ENCODE results near the gene SLC40A1.

- TF ChIP-seq CTCF (IDR thresholded peaks at IDR 0.05) (no peak), POLR2A (IDR thresholded peaks at IDR 0.05) (no peak)
These were observed 44.2 kb upstream of the SLC40A1 start for GRCh38 chr2:189624648-189625355.
